ENCODE data around the gene CFTR.

CFTR gene

DNA sequence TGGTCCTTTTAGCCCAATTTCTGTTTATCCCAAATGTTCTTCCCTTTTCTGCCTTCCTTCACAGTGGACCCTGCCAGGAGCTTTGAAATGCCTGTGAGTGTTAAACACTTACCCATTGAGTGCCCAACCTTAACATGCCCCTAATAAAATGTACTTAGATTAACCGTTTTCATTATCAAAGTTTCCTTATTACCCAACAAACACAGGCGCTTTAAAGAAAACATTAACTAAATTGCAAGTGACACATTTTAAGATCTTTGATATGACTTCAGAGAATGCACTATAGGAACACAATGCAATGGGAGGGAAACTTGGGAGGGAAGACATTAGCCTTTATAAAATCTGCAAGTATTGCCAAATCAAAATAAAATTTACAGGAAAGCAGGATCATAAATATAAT is 177.0 kb downstream of the CFTR start:
- DNase-seq, result no peak

DNA sequence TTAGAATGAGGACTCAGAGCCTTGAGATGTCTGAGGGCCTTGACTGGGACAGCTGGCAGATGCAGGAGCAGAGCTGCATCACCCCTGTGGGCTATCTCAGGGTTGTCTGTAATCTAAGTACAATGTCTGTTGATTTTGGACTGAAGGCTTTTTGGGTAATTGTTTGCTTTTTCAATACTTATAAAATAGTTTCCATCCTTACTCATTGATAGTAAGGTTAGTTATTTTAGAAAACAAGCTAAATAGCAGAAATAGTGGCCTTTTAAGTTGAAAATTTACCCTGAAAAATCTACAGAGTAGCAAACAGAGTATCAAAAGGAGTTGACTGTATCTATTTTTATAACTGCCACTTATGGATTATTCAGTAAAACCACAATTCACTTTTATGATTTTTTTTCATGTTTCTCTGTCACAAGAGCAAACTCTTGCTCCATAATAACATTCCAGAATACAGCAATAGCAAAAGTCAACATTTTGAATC is 179.7 kb downstream of the CFTR start:
- no peak for DNase-seq

DNA sequence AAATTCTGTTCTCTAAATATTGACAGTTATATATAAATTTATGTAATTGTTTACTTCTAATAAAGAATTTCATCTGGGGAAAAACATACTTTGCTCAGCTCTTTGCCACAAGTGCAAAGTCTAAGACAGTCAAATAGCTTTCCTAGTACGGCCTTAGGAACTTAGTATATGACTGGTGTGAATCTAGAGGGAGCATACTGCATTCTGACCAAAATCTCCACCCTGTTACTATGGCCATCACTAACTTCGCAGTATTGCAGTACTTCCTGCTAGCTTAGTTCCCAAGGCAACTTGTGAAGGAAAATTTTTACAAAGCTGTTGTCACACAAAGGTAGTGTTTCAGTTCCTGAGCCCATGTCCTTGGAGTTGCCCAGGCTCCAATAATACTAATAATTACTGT is 181.5 kb downstream of the CFTR start:
- no peak for DNase-seq

DNA sequence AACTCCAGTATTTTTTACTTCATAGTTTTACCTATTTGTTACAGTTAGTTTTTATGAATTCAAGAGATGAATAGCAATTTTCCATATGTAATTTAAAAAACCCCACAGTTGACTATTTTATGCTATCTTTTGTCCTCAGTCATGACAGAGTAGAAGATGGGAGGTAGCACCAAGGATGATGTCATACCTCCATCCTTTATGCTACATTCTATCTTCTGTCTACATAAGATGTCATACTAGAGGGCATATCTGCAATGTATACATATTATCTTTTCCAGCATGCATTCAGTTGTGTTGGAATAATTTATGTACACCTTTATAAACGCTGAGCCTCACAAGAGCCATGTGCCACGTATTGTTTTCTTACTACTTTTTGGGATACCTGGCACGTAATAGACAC is 184.2 kb downstream of the CFTR start:
- no peak for DNase-seq

DNA sequence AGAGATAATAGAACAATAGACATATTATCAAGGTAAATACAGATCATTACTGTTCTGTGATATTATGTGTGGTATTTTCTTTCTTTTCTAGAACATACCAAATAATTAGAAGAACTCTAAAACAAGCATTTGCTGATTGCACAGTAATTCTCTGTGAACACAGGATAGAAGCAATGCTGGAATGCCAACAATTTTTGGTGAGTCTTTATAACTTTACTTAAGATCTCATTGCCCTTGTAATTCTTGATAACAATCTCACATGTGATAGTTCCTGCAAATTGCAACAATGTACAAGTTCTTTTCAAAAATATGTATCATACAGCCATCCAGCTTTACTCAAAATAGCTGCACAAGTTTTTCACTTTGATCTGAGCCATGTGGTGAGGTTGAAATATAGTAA is 185.5 kb downstream of the CFTR start:
- DNase-seq, result no peak

DNA sequence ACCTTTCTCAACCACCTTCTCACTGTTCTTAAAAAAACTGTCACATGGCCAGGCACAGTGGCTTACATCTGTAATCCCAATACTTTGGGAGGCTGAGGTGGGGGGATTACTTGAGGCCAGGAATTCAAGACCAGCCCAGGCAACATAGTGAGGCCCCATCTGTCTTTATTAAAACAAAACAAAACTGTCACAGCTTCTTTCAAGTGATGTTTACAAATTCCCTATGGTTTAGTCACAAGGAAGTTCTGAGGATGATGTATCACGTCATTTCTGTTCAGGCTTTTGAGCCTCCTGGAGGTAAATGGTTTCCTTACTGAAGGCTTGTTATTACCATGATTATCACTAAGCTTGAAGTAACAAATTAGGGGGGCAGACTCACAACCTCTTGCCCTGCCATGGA is 186.2 kb downstream of the CFTR start:
- no peak for DNase-seq

DNA sequence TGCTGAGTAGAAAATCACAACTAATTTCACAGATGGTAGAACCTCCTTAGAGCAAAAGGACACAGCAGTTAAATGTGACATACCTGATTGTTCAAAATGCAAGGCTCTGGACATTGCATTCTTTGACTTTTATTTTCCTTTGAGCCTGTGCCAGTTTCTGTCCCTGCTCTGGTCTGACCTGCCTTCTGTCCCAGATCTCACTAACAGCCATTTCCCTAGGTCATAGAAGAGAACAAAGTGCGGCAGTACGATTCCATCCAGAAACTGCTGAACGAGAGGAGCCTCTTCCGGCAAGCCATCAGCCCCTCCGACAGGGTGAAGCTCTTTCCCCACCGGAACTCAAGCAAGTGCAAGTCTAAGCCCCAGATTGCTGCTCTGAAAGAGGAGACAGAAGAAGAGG is 186.9 kb downstream of the CFTR start:
- DNase-seq, result no peak

DNA sequence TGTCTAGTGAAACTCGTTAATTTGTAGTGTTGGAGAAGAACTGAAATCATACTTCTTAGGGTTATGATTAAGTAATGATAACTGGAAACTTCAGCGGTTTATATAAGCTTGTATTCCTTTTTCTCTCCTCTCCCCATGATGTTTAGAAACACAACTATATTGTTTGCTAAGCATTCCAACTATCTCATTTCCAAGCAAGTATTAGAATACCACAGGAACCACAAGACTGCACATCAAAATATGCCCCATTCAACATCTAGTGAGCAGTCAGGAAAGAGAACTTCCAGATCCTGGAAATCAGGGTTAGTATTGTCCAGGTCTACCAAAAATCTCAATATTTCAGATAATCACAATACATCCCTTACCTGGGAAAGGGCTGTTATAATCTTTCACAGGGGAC is 187.6 kb downstream of the CFTR start:
- no peak for DNase-seq

DNA sequence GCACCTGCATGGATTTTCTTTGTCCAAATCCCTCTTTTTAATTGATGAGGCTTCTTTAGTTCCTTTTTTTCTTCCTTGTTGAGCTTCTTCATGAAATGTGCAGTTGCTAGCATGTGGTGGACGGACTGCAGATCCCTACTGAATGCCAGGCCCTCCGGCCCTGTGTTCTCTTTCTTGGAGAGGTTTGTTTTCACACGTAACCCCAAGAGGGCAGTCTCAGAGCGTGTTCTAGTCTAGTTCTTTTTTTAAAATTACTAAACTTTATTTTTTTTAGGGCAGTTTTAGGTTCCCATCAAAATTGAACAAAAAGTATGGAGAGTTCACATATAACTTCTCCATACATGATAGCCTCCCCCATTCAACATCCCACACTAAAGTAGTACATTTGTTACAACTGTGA is 190.0 kb downstream of the CFTR start:
- no peak for DNase-seq

DNA sequence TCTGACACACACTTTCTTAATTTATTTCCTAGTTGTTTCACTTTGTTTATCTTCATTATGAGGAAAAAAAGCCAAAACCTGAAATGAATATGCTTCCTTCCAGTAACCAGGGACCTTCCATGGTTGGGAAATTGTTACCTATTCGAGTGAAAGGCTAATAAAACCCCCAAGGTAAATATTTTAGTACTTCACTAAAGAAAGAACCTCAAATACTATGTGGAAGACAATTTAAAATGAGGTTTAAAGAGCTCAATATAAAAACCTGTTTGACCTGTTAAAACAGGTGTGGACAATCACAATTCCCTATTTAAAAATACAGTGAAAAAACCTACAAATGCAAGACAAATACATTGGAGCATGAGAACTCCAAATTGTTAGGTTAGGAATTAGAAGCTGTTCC is 192.6 kb downstream of the CFTR start:
- DNase-seq, result peak; percentile 93

DNA sequence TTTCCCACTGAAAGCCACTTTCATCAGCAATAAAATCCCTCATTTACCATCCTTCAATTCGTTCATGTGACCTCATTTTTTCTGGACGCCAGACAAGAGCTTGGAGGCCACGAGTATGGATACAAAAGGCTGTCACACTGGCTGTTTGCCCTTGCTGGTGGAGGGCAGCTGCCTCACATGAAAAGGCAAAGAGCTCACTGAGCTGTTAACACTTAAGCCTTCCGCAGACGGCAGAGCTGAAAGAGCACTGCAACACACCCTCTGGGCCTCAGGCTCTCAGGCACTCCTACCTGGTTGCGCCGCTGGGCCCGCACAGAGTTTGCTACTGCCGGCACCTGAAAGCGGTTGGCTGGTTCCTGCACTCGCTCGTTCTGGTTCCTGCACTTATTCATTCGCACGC is 193.5 kb downstream of the CFTR start:
- DNase-seq, result peak; percentile 95

DNA sequence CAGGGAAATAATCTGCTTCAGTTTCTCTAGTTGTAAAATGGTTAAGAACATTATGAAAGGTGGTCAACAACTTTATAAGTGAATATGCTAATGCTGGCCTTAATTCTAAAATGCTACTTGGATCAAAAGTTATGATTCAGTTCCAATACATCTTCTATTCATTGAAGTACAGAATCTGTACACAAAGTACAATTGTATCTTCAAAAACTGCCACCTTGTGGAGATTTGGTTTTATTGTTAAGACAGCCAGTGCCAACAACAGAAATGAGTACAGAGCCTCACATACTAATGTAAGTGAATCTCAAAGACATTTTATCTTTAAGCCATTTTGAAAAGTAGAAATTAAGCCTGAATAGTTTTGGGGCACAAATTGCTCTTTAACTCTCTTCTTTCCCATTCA is 194.0 kb downstream of the CFTR start:
- peak; percentile 81 for DNase-seq

DNA sequence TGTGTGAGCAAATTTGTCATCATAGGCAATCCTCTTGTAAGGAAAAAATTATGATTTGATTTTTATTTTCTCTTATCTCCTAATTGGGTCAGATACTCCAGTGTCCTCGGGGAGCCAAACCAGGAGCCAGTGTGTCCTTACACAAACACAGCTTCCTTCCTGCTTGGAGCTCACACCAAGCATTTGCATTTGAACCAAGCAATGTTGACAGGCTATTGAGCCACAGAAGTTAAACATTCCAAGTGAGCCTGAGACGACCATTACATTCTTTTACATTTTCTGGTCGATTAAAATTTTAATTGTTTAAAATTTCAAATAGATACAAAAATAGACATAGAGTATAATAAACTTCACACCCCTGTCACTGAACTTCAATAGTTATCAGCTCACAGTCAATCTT is 194.8 kb downstream of the CFTR start:
- DNase-seq, result peak; percentile 60

DNA sequence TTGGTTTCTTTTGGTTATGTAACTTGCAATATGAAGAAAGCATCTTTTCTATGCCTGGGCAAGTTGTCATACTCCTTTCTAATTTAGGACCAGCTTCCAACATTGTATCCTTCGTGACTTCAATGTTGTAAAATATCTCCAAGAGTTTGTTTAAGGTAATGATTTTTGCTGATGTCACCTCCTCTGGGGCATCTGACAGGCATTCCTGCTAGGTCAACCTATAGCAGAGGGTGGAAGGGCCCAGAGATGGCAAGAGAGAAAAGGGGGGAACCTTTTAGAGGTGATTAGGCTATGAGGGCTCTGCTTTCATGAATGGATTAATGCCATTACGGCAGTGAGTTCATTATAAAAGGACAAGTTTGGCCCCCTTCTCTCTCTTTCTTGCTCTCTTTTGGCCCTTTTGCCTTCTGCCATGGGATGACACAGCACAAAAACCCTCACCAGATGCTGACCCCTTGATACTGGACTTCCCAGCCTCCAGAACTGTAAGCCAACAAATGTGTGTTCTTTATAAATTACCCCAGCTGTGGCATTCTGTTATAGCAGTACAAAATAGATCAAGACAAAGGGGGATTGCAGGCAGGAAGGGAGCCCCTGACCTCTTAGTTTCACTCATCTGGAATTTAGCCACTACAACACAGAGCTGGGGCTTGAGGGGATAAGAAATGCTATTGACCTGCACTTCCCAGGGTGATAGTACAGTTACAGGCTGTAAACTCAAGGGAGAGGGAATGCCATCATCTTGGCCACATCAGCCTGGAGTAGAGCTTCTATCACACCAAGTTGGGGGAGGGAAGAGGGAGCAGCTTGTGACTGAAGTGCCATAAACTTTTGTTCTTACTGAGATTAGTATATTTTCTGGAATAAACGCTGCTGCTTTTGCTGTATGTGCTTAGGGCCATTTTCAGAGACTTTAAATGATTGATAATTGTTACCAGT is 195.9 kb downstream of the CFTR start:
- DNase-seq, result no peak

DNA sequence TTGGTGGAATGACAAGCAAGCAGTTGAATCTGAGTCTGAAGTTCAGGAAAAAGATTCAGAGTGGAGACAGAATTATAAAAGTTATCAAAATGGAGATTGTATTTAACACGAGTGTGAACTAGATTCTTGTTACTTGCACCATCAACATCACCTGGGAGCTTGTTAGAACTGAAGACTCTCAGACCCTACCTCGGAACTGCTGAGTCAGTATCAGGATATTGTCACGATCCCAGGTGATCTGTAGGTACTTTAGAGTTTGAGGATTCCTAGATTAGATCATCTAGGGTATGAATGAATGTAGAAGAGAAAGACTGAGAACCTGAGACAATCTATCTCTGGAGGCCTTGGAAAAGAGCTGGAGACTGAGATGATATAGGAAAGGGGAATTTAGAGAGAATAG is 199.3 kb downstream of the CFTR start:
- DNase-seq, result no peak

DNA sequence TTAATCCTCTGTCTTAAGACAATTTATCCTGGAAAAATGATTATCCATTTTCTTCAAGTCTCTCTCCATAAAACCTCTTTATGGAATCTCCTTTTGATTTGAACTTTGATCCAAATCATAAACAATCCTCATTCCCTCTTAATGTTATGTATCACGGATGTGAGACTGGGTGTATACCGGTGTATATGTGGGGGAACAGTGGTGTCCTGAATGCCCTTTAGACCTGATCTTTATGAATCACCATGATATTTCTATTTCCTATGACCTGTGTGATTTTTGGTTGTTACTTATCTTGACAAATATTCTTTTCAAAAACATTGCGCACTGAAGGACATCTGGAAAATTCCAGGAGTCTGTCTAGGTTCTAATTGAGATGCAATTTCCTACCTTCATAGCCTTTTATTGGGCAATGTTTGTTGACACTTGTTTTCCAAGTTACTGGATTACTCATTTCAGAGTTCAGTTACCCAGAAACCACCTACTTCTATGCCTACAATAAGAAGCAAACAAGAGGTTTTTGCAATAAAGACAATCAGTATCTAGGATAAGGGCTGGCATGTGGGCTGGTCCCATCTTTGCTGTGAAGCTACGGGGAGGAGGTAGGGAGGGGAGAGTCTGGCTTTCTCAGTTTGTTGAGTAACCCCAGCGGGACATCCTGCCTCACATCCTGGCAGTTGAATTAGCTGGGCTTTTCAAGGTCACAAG is 203.0 kb downstream of the CFTR start:
- DNase-seq, result no peak

DNA sequence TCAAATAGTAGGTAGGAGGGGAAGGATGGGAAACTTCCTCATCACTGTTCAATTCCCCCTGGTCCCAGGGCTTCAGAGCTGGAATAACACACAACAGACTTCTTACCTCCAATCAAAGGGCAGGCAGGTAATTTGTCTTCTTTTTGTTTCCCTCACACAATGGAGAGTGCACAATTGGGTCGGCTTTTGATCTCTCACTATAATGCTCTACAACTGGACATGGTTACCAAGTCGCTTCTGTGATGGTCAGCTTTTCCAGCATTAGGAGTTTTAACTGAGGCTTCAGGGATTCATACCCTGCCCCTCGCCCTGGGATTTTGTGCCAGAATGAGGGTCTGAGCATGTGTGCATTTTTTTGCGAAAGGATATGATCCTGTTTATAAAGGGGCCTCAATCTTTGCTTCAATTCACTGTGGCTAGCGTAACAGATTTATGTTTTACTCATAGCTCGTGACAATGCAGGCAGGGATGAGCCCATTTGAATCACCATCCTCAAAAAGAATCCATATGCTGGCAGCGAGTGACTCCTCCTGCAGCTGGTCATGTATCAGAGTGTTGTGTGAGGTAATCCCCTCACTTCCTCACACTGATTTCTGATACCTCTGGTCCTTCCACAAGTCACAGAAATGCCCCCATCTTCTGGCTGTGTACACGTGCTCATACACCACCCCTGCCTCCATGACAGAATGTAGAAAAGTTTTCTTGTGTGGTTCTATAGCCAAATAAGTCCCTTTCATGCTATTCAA is 203.8 kb downstream of the CFTR start:
- no peak for DNase-seq

DNA sequence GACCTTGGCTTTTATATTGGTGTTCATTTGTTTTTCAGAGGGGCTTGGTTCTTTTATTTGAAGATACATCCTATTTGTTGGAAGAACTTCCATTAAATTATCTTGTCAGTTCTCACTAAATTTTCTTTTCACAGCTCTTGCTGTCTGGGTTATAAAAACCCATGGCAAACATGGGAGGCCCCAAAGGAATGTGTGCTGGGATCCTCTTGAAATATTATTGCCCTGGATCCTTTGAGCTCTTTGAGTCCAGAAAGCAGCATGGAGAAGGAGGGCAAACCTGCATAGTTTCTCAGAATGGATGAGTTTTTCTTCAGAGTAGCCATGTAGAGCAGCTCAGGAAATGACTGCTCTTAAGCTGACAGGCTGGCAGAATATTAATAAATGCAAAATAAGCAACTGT is 206.0 kb downstream of the CFTR start:
- no peak for DNase-seq

DNA sequence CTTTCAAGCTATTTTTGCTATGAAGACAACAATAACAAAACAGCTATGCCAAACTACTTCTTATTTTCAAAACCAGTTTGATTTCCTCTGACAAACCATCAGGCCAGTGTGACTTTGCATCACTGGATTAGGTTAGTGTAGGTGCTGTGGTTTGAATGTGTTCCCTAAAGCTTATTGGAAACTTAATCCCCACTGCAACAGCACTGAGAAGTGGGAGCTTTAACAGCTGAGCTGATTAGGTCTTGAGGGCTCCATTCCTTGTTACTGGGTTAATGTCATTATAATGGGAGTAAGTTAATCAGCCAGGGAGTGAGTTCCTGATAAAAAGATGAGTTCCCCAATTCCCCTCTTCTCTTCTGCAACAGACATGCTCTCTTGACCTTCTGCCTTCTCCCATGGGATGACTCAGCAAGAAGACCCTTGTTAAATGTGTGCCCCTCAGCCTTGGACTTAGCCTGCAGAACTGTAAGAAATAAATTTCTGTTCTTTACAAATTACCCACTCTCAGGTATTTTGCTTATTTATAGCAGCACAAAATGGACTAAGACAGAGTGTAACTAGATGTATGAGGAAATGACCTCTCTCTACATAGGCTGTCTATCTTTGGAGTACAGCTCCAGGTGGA is 206.6 kb downstream of the CFTR start:
- no peak for DNase-seq

DNA sequence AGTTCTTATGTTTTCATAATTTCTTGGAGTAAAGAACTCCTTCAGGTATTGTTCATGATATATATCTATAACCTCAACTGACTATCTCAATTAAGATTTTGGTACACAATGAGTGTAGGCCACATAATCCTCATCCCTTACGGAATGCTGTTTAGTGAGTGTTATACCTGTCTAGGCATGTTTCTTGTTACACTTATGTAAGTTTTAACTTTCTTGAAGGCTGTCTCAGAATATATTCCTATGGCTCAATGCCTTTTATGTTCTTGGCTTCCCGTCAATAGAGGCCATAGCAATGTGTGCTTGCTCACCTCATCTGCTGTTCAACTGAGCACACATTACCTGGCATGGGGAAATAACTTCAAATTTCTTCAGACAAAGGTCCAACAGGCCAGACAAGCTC is 208.3 kb downstream of the CFTR start:
- no peak for DNase-seq

DNA sequence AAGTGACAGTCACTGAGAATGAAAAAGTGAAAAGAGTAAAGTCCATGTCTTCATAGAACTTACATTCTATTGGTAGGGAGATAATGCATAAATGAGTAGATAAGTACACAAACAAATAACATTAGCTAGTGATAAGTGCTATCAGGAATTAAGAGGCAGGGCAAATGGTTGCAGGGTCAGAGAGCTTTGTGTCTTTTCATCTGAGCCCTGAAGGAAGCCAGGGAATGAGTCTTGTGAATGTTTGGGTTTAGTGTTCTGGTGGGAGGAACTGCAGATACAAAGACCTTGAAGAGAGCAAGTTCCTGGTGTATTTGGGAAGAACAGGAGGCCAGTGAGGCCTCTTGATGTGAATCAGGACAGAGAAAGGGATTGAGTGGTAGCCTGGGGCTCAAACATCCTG is 209.6 kb downstream of the CFTR start:
- DNase-seq, result no peak

DNA sequence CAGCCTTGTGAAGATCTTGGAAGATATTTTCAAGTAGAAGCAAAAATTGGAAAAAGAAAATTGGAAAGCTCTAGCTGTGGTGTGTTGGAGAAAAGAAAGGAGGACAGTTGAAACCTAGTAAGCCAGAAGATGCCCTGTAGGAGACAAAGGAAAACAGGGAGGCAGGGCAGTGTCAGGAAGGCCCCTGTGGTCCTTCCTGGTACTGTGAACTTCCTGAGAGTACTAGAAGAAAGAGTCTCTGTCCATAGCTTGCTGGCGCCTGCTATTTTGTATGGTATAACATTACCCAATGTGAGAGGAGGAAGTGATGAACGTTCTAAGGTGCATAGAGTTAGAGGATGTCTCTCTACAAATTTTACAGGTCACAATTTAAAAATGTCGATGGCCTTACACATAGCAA is 210.3 kb downstream of the CFTR start:
- DNase-seq, result no peak

DNA sequence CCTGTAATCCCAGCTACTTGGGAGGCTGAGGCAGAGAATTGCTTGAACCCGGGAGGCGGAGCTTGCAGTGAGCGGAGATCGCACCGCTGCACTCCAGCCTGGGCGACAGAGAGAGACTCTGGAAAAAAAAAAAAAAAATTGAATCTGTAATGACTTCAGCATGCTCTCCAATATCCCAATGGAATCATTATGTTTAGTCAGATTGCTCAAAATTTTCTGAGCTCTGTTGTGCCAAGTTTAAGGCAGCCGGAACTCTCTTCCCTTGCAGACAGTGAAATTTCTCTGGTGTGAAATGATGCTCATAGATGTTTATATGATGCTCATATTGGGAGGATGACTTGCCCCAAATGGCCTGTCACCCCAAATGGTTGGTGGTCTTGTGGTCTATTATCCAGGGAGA is 212.5 kb downstream of the CFTR start:
- no peak for DNase-seq
